Activated CD4-positive, alpha-beta T cell treated with anti-CD3 and anti-CD28 coated beads, Interleukin-2, Interleukin-6, amounts not matched to agents 100 ng/mL and 50 ng/mL, durations not matched to agents 16 hours and 8 hours (primary cell): ENCODE data around the gene TNRC6C.
"Not testable (repeated sequence)": the region's sequence is repeated elsewhere in the genome, so short reads cannot be mapped to it uniquely, and the experiment has no call there.

ENCODE experiments used
- DNase-seq: peaks from one replicate; pipeline ENCODE4 v3.0.0-alpha.2; 2020

TNRC6C gene

GRCh38 chr17:77933777-77934398, 24.6 kb upstream of the TNRC6C start:
- no peak for DNase-seq

GRCh38 chr17:77935121-77935571, 23.4 kb upstream of the TNRC6C start:
- DNase-seq, result no peak

DNA sequence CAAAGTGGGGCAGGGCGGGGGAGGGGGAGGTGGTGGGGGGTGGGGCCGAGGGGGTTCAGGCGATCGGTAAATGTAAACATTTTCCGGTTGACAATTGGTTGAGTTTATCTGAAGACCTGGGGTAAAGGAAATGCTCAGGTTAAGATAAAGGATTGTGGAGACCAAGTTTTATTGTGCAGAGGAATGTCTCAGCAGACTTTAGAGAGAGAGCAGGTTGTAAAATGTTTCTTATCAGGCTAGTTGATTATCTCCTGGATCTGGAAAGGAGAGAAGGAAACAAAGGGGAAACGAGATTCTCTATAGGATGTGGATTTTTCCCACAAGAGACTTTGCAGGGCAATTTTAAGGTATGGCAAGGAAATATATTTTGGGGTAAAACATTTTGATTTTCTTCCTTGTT, 22.8 kb upstream of the TNRC6C start:
- DNase-seq, result not testable (repeated sequence)

DNA sequence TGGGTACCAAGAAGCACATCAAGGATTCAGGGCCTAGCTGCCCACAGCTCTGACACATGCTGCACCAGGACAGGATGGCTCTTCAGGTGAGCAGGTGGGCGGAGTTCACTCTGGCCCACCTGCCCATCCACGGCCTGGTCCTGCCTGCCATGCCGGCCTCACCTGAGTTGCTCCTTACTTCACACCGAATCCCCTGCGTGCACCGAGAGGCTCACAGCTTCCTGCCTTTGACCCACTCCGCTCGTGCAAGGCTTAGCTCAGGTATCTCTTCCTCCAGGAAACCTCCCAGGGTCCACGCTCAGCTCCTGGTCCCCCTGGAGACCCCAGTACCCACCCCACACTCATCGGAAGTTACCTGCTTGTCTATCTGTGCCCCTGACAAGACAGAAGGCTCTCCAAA, 21.6 kb upstream of the TNRC6C start:
- DNase-seq, result no peak

GRCh38 chr17:77941004-77941403, 17.5 kb upstream of the TNRC6C start:
- no peak for DNase-seq

GRCh38 chr17:77942112-77942988, 16.2 kb upstream of the TNRC6C start:
- DNase-seq, result no peak

GRCh38 chr17:77943971-77944370, 14.5 kb upstream of the TNRC6C start:
- DNase-seq, result no peak

DNA sequence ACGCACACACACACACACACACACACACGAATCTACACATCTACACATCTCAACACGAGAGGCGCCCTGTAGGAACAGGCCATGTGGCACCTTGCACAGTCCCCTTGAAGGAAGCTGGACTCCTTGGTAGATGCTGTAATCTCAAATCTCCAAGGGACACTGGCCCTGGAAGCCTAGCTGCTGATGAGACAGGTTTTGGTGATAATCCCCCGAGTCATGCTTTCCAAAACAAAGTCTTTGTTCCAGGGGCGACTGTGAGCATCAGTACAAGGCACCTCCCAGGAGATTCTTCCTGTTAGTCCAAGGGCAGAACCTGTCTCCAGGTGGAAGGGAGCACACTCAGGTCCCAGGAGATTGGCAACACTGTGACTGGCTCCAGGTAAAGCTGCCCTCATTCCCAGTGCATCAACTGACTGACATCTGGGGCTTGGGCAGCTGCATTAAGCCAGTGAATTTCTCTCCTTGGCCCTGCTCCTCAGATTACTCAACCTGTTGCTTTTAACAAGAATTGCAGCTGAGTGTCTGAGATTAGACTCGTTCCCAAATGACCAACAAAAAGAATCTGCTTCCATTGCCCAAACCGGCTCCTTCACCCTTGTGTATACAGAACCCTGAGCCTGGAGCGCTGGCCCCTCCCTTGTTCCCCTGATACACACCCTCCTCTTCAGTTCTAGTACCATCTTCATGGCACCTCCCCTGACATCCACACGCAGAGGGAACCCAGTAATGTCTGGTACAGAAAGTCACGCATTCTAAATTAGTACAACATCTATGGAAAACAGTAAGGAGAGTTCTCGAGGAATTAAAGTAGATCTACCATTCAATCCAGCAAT, 13.9 kb upstream of the TNRC6C start:
- no peak for DNase-seq

DNA sequence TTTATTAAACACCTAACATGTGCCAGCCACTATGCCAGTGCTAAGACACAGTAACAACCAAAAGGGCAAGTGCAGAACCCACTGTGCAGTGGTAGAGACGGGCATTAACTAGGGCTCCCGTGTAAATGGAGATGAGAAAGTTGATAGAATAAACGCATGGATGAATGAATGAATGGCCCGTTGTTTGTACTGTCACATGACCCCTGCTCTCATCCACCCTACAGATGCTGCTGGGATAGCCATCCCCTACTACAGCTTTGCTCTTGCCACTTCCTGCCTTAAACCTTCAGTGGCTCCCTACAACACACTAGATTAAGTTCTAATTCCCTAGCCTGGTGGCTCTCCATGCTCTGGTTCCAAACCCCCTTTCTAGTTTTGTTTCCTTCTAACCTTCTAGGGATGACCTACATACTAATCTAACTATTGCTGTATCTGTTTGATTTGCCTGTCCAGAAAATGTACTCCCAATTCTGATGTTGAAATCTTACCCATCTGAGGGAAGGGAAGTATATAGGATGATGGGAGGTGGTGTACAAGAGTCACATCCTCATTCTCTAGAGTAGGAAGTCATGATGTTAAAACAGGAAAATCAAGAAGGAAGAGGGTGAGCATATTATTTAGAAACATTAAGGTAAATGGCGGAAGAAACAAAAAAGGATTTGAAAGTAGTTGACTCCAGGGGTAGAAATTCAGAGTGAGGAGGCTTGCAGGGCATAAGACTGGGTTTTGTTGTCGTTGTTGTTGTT, 11.4 kb upstream of the TNRC6C start:
- no peak for DNase-seq

- DNase-seq, result no peak
Measured at GRCh38 chr17:77948690-77949114, 9.8 kb upstream of the TNRC6C start.

DNA sequence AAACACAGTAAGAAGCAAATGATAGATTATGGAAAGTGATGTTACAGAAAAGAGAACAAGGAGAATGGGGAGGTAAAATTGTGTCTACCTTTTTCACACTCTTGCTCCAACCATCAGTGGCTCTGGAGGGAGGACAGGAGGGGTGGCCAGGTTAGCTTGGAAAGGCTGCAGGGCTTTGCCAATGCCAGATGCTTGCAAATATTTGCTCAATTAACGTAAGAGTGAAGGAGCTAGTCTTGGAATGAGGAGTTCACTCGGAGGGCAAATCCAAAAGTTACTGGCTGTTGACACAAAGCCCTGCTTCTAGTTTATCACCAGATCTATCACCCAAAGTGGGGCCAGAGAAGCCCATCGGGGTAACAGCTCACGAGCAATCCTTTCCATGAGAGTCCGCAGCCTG, 7.4 kb upstream of the TNRC6C start:
- no peak for DNase-seq

DNA sequence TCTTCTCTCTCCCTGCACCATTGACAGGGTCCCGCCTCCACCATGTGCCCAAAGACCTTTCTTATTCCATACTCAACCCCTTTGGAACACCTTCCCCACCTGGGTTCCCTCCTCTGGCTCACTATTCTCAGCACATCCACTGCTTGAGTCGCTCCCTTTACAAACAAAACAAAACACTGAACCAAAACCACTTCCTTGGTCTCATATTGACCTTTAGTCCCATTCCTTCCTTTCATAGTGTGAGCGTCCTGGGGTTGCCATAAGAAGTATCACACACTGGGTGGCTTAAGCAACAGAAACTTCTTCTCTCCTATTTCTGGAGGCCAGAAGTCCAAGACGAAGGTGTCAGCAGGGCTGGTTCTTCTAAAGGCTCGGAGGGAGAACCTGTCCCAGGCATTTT, 6.1 kb upstream of the TNRC6C start:
- DNase-seq, result no peak

DNA sequence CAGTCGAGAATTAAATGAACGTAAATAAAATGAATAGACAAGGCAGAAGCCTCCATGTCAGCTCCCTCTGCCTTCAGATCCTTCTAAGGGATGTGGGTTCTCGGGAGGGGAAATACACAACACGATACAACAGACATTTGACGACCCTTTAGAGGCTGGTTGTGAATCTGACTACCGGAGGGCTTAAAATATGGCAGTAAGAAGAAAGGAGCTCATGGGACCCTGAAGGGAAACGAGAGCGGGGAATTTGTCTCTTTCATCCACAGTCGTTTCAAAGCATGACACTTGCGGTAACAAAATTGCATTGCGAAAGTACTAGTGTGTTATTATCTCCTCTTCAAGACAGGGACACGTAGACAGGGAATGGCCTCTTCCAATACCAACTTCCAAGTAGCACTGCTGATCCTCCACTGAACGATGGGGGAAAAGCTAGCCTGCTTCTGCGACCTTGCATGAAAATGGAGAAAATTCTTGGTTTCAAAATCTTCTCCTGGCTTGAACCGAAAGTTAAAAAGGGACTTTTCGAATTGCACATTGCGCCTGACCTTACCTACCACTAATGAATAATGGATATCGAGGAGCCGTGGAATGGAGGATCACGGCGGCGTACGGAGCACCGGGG, 1.2 kb upstream of the TNRC6C start:
- DNase-seq, result peak; percentile 23

DNA sequence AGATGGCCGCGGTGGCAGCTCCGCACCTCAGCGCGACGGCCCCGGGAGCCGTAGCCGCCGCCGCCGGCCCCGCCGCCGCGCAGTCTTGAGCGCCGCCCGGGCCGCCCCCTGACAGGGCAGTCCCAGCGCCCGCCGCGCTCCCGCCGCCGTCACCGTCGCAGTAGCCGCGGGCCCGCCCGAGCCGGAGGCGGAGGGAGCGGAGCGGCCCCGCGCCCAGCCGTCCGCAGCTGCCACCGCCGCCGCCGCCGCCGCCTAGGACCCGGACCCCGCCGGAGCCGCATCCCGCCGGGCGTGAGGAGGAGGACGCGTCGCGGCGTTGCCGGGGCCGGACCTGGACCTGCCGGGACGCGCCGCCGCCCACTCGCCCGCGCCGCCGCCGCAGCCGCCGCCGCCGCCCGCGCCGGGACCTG, 218 bp downstream of the TNRC6C start:
- DNase-seq, result no peak

GRCh38 chr17:77959126-77959925, 823 bp downstream of the TNRC6C start:
- DNase-seq, result peak; percentile 31

DNA sequence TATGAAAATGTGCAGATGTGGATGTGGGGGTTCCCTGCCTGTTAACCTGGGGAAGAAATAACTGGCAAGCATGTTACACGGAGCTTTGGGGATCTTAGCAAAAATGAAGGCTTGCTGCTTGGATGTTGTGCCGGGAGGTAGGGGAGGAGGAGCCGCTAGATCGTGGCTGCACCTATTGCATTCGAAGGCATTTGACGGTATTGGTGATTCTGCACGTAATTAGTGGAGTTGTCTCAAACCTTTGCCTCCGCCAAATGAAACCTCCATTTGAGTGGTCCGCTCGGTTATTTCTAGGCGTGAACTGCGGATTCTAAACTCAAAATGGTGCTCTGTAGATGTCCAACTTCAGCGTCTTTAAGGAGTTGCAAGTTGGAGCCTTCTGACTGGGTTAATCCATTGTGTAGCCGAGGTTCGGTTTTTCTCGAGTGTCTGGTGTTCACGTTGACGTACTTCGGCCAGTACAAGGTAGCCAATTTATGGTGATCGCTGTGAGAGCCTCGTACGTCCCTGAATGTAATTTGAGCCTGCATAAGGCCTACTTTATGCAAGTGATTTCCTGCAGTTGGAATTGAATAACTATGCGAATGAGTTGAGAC, 1.5 kb downstream of the TNRC6C start:
- DNase-seq, result peak; percentile 27

GRCh38 chr17:77961741-77962140, 3.2 kb downstream of the TNRC6C start:
- no peak for DNase-seq

GRCh38 chr17:77962348-77962747, 3.8 kb downstream of the TNRC6C start:
- DNase-seq, result no peak

- DNase-seq, result peak; percentile 5
Measured at GRCh38 chr17:77963441-77963840, 4.9 kb downstream of the TNRC6C start.

GRCh38 chr17:77965352-77965751, 6.8 kb downstream of the TNRC6C start:
- DNase-seq, result no peak

DNA sequence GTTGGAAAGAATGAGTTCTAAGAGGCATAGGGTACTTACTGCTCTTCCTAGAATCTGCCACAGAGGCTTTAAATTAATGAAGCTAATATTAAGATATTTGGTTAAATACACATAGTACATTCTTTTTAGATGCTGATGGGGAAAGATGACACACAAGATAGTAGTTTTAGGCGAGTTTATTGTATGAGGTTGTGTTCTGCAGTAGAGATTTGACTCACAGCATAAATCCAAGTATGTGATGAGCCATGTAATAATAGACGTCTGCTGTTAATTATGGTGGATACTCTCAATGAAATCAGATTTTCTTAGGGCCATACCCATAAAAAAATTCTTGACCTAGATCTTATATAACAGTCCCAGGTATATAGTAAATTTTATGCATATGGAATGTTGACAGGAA, 8.0 kb downstream of the TNRC6C start:
- DNase-seq, result no peak
